HuH-7.5 (cell line): ENCODE measurements around the gene ANXA2R.

Experiments
- DNase-seq: peaks from one replicate; pipeline ENCODE4 v3.0.0; 2011; ENCODE audit warnings: low spot score

Gene ANXA2R

GRCh38 chr5:43000111-43000840, 39.8 kb downstream of the ANXA2R start:
- DNase-seq: no peak

- DNase-seq: no peak
Measured at GRCh38 chr5:42995360-42995751, 44.8 kb downstream of the ANXA2R start.

GRCh38 chr5:42994555-42995359, 45.4 kb downstream of the ANXA2R start:
- DNase-seq: peak; percentile 37

DNA sequence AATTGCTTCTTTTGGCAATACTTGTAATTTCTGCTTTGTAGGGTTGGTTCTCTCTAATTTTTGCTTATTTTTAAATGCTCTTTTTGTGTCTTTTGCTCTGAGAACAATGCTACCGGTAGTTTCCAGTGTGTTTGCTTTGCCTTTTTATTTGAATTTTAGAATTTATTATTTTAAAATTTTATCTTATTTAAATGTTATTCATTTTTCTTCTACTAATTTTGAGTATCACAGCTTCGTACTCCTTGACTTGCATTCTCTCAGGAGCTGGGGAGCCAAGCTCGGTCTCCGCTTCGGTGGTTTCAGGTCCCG, 45.9 kb downstream of the ANXA2R start:
- no peak for DNase-seq

DNA sequence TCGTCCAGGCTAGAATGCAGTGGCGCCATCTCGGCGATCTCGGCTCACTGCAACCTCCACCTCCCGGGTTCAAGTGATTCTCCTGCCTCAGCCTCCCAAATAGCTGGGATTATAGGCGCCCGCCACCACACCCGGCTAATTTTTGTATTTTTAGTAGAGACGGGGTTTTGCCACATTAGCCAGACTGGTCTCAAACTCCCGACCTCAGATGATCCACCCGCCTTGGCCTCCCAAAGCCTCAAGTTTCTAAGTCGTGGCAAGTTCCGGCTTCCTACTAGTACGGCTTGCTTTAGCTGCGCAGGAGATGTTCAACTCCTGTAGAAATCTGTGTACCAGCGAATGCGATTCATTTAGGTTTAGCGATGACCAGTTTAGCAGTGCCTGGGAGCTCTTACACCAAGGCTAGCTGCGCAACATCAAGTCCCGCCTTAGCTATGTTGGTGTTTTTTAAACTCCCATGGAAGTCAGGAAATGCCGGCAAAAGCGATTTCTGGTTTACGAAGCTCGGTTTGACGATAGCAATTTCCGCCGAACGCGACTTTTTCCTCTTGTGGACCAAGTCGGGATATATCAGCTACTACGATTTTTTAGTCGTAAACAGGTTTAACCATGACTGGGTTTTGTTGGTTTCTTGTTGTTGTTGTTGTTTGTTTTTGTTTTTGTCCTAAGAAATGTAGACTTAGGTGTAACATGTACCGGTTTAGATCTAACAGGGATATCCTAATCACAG, 46.4 kb downstream of the ANXA2R start:
- no peak for DNase-seq

DNA sequence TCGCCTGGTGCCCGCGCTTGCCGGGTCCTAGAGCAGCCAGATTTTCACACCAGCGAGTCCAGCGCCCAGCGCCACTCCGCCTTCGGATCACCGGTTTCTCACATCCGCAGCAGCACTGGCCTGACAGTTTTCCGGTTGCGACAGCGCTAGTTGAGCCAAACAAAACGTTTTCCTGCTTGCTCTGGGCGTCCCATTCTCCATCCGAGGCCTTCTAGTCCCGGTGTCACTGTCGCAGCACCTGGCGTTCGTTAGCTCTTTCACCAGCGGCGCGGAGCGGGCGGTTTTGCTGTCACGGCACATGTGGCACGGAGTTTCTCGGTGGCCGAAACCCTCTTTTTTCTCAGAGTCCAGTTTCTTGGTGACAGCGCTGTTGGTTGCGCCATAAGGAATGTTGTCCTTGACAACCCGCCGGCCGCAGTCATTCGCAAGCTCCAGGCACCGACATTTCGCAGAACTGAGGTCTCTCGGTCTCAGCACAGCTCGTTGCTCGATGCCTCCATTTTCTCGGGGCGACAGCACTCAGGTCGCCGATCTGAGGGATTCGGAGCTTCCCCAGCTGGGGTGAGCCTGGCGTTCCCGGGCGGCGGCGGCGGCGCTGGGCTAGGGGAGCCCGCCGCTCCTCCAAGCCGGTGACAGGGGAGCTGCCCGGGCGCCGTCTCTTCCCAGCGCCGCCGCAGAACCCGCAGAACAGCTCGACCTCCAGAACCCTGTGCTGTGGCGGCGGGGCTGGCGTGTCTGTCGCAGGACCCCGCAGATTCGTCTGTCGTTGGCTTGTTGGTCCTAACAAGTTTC, 47.8 kb downstream of the ANXA2R start:
- DNase-seq: peak; percentile 70

DNA sequence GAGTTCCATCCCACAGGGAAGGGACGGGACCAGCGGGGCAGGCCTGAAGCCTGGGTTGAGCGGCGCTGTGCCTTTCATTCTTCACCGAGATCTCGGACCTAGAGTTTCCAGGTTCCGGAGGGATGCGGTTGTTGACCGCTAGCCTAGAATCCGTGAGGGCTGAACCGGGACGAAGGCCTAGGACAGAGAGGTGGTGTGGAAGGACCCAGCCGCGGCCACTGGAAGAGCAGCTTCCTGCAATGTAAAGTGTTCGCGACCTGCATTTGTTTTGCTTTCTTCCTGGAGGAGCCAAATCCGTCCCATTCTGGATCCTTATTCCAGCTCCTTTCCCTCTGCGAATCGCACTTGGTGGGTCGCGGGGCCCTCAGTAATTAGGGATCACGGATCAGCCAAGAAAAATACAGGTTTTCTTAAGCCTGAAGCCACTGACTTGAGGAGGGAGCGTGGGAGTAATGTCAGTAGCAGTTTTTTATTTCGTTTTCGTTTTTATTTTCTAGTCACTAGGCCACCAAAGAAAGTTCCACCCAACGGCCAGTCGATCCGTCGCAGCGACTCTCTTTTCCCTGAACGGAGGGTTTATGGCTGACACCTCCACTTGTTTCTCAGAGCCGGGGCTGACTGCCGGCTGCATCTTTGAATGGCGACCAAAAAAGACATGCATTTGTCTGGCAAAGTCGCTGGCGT, 48.6 kb downstream of the ANXA2R start:
- no peak for DNase-seq

- DNase-seq: no peak
Measured at GRCh38 chr5:42990892-42991291, 49.2 kb downstream of the ANXA2R start.
